HEK293 (cell line): Measurements from ENCODE around the gene TTLL10.

Source experiments
- CTCF ChIA-PET: fragments of 350-600 bp; formaldehyde crosslinking; extraction: SDS; loops from one replicate; lab custom pipeline; 2021; ENCODE audit warnings: antibody characterized with exemption; lab: Yijun Ruan, JAX
- POLR2A ChIA-PET: fragments of 300-600 bp; formaldehyde crosslinking; extraction: SDS; loops from one replicate; lab custom pipeline; 2020; ENCODE audit warnings: antibody characterized with exemption, inconsistent platforms; lab: Yijun Ruan, JAX
- H3K27ac ChIP-seq: fragments of 200-500 bp; sonication (Bioruptor generic); 2 replicates; pipeline ENCODE4 v1.5.1; 2014; ENCODE audit warnings: low read depth, low read length, control low read depth, inconsistent platforms; ENCODE audit errors: extremely low read depth
- H3K36me3 ChIP-seq, 2 experiments: fragments of 200-500 bp in 1 of 2; sonication (Bioruptor generic) in 1 of 2; 1 replicate in 1 of 2; 2 replicates in 1 of 2; pipeline ENCODE4 v1.5.1; 2014 to 2017; ENCODE audit warnings: inconsistent platforms in 2 of 2, low read length in 2 of 2; ENCODE audit not compliant: control insufficient read depth in 2 of 2, insufficient read depth in 1 of 2
- H3K4me1 ChIP-seq: fragments of 200-500 bp; sonication (Bioruptor generic); 2 replicates; pipeline ENCODE4 v1.5.1; 2014; ENCODE audit warnings: mild to moderate bottlenecking, low read length, inconsistent platforms; ENCODE audit not compliant: control insufficient read depth, insufficient read depth
- H3K4me3 ChIP-seq: 2 replicates; pipeline ENCODE4 v1.5.1; 2011; ENCODE audit warnings: low read depth, mild to moderate bottlenecking, control low read depth, low read length, moderate library complexity
- H3K9me3 ChIP-seq: fragments of 200-500 bp; sonication (Bioruptor generic); 2 replicates; pipeline ENCODE4 v1.5.1; 2014; ENCODE audit warnings: low read depth, low read length, inconsistent platforms; ENCODE audit not compliant: control insufficient read depth, insufficient read depth
- GLIS2 ChIP-seq: fragments of 450-650 bp; formaldehyde crosslinking; IDR thresholded peaks from 2 replicates; pipeline ENCODE4 v1.5.1; 2016; ENCODE audit warnings: missing biosample characterization, missing genetic modification characterization
- KLF1 ChIP-seq: fragments of 450-650 bp; formaldehyde crosslinking; IDR thresholded peaks from 2 replicates; pipeline ENCODE4 v1.5.1; 2016; ENCODE audit warnings: missing biosample characterization, missing genetic modification characterization
- KLF8 ChIP-seq: fragments of 450-650 bp; formaldehyde crosslinking; IDR thresholded peaks from 2 replicates; pipeline ENCODE4 v1.5.1; 2016; ENCODE audit warnings: missing biosample characterization, missing genetic modification characterization
- RBAK ChIP-seq: fragments of 450-650 bp; formaldehyde crosslinking; IDR thresholded peaks from 2 replicates; pipeline ENCODE4 v1.5.1; 2016; ENCODE audit warnings: missing biosample characterization, missing genetic modification characterization
- SETDB1 ChIP-seq: IDR thresholded peaks from one replicate; pipeline ENCODE4 v1.6.1; 2017; ENCODE audit warnings: mild to moderate bottlenecking, low read length, moderate library complexity, mixed read lengths; ENCODE audit not compliant: insufficient read length
- SP2 ChIP-seq: fragments of 450-650 bp; formaldehyde crosslinking; IDR thresholded peaks from 2 replicates; pipeline ENCODE4 v1.5.1; 2016; ENCODE audit warnings: missing biosample characterization, missing genetic modification characterization
- SP7 ChIP-seq: fragments of 450-650 bp; formaldehyde crosslinking; IDR thresholded peaks from 2 replicates; pipeline ENCODE4 v1.5.1; 2016; ENCODE audit warnings: missing biosample characterization, missing genetic modification characterization
- ZBTB20 ChIP-seq: fragments of 450-650 bp; formaldehyde crosslinking; IDR thresholded peaks from 2 replicates; pipeline ENCODE4 v1.5.1; 2016; ENCODE audit warnings: missing biosample characterization, missing genetic modification characterization
- ZBTB8A ChIP-seq: fragments of 450-650 bp; formaldehyde crosslinking; IDR thresholded peaks from 2 replicates; pipeline ENCODE4 v1.5.1; 2016; ENCODE audit warnings: missing biosample characterization, missing genetic modification characterization
- ZFP37 ChIP-seq: fragments of 450-650 bp; formaldehyde crosslinking; IDR thresholded peaks from 2 replicates; pipeline ENCODE4 v1.5.1; 2016; ENCODE audit warnings: missing biosample characterization, missing genetic modification characterization
- ZFP41 ChIP-seq: fragments of 450-650 bp; formaldehyde crosslinking; IDR thresholded peaks from 2 replicates; pipeline ENCODE4 v1.5.1; 2016; ENCODE audit warnings: missing biosample characterization, missing genetic modification characterization, borderline replicate concordance
- ZNF146 ChIP-seq: fragments of 450-650 bp; formaldehyde crosslinking; IDR thresholded peaks from 2 replicates; pipeline ENCODE4 v1.5.1; 2016; ENCODE audit warnings: missing biosample characterization, missing genetic modification characterization
- ZNF223 ChIP-seq: fragments of 450-650 bp; formaldehyde crosslinking; IDR thresholded peaks from 2 replicates; pipeline ENCODE4 v1.5.1; 2016; ENCODE audit warnings: missing biosample characterization, missing genetic modification characterization
- ZNF239 ChIP-seq: fragments of 450-650 bp; formaldehyde crosslinking; IDR thresholded peaks from 2 replicates; pipeline ENCODE4 v1.5.1; 2016; ENCODE audit warnings: missing biosample characterization, missing genetic modification characterization
- ZNF354C ChIP-seq: fragments of 450-650 bp; formaldehyde crosslinking; IDR thresholded peaks from 2 replicates; pipeline ENCODE4 v1.5.1; 2016; ENCODE audit warnings: missing biosample characterization, missing genetic modification characterization, low read depth, borderline replicate concordance
- ZNF48 ChIP-seq: fragments of 450-650 bp; formaldehyde crosslinking; IDR thresholded peaks from 2 replicates; pipeline ENCODE4 v1.5.1; 2016; ENCODE audit warnings: missing biosample characterization, missing genetic modification characterization
- ZNF488 ChIP-seq: fragments of 450-650 bp; formaldehyde crosslinking; IDR thresholded peaks from 2 replicates; pipeline ENCODE4 v1.5.1; 2016; ENCODE audit warnings: missing biosample characterization, missing genetic modification characterization
- ZNF621 ChIP-seq: fragments of 450-650 bp; formaldehyde crosslinking; IDR thresholded peaks from 2 replicates; pipeline ENCODE4 v1.5.1; 2017; ENCODE audit warnings: missing biosample characterization, missing genetic modification characterization
- ZNF76 ChIP-seq: fragments of 450-650 bp; formaldehyde crosslinking; IDR thresholded peaks from 2 replicates; pipeline ENCODE4; 2016; ENCODE audit warnings: low read depth, missing biosample characterization, missing genetic modification characterization, borderline replicate concordance
- TF ChIP-seq, protein P1 (sequence below): fragments of 450-650 bp; formaldehyde crosslinking; conservative IDR thresholded peaks from 2 replicates; pipeline ENCODE4 v1.5.1; 2016; ENCODE audit warnings: low read depth, missing biosample characterization, missing genetic modification characterization

TTLL10 gene

DNA sequence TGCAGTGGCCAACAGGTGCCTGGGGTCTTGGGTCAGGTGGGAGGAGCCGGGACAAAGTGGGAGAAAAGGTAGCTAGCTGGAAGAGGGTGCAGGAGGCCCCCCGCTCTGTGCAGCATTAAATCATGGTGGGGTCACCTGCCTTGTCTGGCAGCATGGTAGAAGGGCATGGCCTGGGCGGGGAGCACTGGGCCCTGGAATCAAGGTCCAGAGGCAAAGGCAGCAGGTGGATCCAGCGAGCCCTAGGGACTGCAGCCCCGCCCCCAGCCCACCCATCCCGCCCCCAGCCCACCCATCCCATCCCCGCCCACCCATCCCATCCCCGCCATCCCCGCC is 16.7 kb upstream of the TTLL10 start:
- no peaks in the 10 kb centered on the region for H3K9me3 ChIP-seq
- no peak for TF ChIP-seq ZNF488
- TF ChIP-seq, protein P1, sequence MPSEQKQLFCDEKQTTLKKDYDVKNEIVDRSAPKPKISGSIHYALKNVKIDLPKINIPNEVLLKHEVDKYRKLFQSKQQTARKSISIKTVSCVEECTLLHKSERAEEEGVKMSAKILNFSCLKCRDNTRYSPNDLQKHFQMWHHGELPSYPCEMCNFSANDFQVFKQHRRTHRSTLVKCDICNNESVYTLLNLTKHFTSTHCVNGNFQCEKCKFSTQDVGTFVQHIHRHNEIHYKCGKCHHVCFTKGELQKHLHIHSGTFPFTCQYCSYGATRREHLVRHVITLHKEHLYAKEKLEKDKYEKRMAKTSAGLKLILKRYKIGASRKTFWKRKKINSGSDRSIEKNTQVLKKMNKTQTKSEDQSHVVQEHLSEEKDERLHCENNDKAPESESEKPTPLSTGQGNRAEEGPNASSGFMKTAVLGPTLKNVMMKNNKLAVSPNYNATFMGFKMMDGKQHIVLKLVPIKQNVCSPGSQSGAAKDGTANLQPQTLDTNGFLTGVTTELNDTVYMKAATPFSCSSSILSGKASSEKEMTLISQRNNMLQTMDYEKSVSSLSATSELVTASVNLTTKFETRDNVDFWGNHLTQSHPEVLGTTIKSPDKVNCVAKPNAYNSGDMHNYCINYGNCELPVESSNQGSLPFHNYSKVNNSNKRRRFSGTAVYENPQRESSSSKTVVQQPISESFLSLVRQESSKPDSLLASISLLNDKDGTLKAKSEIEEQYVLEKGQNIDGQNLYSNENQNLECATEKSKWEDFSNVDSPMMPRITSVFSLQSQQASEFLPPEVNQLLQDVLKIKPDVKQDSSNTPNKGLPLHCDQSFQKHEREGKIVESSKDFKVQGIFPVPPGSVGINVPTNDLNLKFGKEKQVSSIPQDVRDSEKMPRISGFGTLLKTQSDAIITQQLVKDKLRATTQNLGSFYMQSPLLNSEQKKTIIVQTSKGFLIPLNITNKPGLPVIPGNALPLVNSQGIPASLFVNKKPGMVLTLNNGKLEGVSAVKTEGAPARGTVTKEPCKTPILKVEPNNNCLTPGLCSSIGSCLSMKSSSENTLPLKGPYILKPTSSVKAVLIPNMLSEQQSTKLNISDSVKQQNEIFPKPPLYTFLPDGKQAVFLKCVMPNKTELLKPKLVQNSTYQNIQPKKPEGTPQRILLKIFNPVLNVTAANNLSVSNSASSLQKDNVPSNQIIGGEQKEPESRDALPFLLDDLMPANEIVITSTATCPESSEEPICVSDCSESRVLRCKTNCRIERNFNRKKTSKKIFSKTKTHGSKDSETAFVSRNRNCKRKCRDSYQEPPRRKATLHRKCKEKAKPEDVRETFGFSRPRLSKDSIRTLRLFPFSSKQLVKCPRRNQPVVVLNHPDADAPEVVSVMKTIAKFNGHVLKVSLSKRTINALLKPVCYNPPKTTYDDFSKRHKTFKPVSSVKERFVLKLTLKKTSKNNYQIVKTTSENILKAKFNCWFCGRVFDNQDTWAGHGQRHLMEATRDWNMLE (tag by site-specific recombination) = no peak
- TF ChIP-seq ZNF48 (tag by site-specific recombination) = no peak
- TF ChIP-seq SETDB1 = no peak
- TF ChIP-seq ZFP37 (tag by site-specific recombination) = no peak
- TF ChIP-seq ZNF621 (tag by site-specific recombination) = no peak
- no peak for TF ChIP-seq ZNF354C (tag by site-specific recombination)
- no peak for TF ChIP-seq ZFP41 (tag by site-specific recombination)
- TF ChIP-seq ZNF76 (tag by site-specific recombination) = no peak
- no peak for TF ChIP-seq RBAK (tag by site-specific recombination)
- no peak for TF ChIP-seq ZNF223
- peaks cover 6% of the 10 kb centered on the region; the same call in 1 of the 2 replicates for H3K4me1 ChIP-seq
- no peak overlapping the region for H3K27ac ChIP-seq
- H3K4me3 ChIP-seq = no peak overlapping the region
- ChIA-PET POLR2A (interaction anchor here (0.5 to 0.8 kb wide), 2 partner anchors 84 to 106 kb away, joined by 3 read pairs; no protein-coding TSS in a partner anchor), CTCF (no interaction called here)
- no peaks in the 10 kb centered on the region for H3K36me3 ChIP-seq

DNA sequence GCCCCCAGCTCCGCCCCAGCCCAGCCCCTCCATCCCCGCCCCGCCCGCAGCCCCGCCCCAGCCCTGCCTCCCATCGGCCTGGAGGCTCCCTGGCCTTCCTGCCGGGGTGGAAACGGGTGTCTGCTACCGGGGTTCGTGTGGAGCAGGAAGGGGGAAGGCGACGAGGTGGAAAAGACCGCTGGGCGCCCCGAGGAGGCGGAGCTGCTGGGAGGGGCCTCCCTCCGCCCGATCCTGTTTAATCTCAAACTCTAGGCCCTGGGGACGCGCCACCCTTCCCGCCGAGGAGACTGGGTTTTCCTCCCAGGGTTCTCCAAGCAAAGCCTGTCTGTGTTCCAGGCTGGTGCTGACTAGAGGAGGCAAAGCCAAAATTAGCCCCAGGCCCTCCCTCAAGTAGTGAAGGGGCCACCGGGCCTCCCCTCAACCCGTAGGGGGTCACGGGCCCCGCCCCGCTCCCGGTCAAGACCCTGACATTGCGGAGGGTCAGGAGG is 16.2 kb upstream of the TTLL10 start:
- CTCF ChIA-PET = no interaction called here
- H3K27ac ChIP-seq = peak overlapping the region; percentile 84; the same call in 1 of the 2 replicates
- POLR2A ChIA-PET = interaction anchor here (0.5 to 0.8 kb wide), 2 partner anchors 85 to 106 kb away, joined by 3 read pairs; no protein-coding TSS in a partner anchor

More for the DNA sequence above, 16.2 kb upstream of the TTLL10 start:
- no peaks in the 10 kb centered on the region for H3K36me3 ChIP-seq
- H3K9me3 ChIP-seq = no peaks in the 10 kb centered on the region
- peak overlapping the region; percentile 15 for H3K4me3 ChIP-seq
- H3K4me1 ChIP-seq = peaks cover 6% of the 10 kb centered on the region; the same call in 1 of the 2 replicates
- 0 out of 2 replicates have a peak, but pooled peaks have one; percentile 24 for TF ChIP-seq ZBTB8A (tag by site-specific recombination)
- no peak for TF ChIP-seq SP2 (tag by site-specific recombination)
- TF ChIP-seq SP7 (tag by site-specific recombination) = no peak
- TF ChIP-seq ZNF223 = no peak
- peak; percentile 39; the same call in 1 of the 2 replicates for TF ChIP-seq ZBTB20 (tag by site-specific recombination)
- TF ChIP-seq KLF8 (tag by site-specific recombination) = peak; percentile 45; the same call in 1 of the 2 replicates
- TF ChIP-seq ZNF239 (tag by site-specific recombination) = no peak
- peak; percentile 17; the same call in 1 of the 2 replicates for TF ChIP-seq GLIS2 (tag by site-specific recombination)
- peak; percentile 90 for TF ChIP-seq KLF1 (tag by site-specific recombination)
- TF ChIP-seq ZNF76 (tag by site-specific recombination) = no peak
- TF ChIP-seq ZNF146 = no peak
